Astrocyte (in vitro differentiated cells and primary cell): ENCODE measurements around the gene CFAP43. TPM values are rescaled to one million over a fixed set of nuclear protein-coding genes. Genes with fewer than 3 reads are reported as not detected.

Source experiments
- DNase-seq: peaks from one replicate; pipeline ENCODE4 v3.0.0-alpha.2; 2010; ENCODE audit warnings: low read depth
- FAIRE-seq: peaks from 2 replicates; lab custom pipeline; 2011; peaks lifted over from hg19 to GRCh38; lab: Jason Lieb, UNC
- H2AFZ ChIP-seq: 2 replicates; pipeline ENCODE4 v1.6.0; 2012; ENCODE audit warnings: low read depth, low read length, inconsistent platforms
- H3K27ac ChIP-seq: 2 replicates; pipeline ENCODE4 v1.5.1; 2011; ENCODE audit warnings: low read depth, low read length, inconsistent platforms
- H3K27me3 ChIP-seq: 2 replicates; pipeline ENCODE4 v1.6.0; 2011; ENCODE audit warnings: low read length, inconsistent platforms; ENCODE audit not compliant: insufficient read depth
- H3K36me3 ChIP-seq: 2 replicates; pipeline ENCODE4 v1.5.1; 2011; ENCODE audit warnings: low read length, inconsistent platforms; ENCODE audit not compliant: insufficient read depth
- H3K4me1 ChIP-seq: 2 replicates; pipeline ENCODE4 v1.5.1; 2011; ENCODE audit warnings: low read length, inconsistent platforms; ENCODE audit not compliant: insufficient read depth
- H3K4me2 ChIP-seq: 2 replicates; pipeline ENCODE4 v1.6.0; 2012; ENCODE audit warnings: low read length, inconsistent platforms
- H3K4me3 ChIP-seq: 2 replicates; pipeline ENCODE4 v1.5.1; 2011; ENCODE audit warnings: low read depth, mild to moderate bottlenecking, low read length, inconsistent platforms; ENCODE audit not compliant: insufficient read depth
- H3K79me2 ChIP-seq: 2 replicates; pipeline ENCODE4 v1.6.0; 2012; ENCODE audit warnings: mild to moderate bottlenecking, low read length, inconsistent platforms; ENCODE audit not compliant: insufficient read depth
- H3K9ac ChIP-seq: 2 replicates; pipeline ENCODE4 v1.6.0; 2012; ENCODE audit warnings: mild to moderate bottlenecking, low read length, inconsistent platforms
- H3K9me3 ChIP-seq: 2 replicates; pipeline ENCODE4 v1.5.1; 2012; ENCODE audit warnings: low read depth, mild to moderate bottlenecking, low read length, inconsistent platforms; ENCODE audit not compliant: insufficient read depth
- H4K20me1 ChIP-seq: 2 replicates; pipeline ENCODE4 v1.6.0; 2012; ENCODE audit warnings: low read length, inconsistent platforms; ENCODE audit not compliant: insufficient read depth
- H3K27ac Mint-ChIP-seq: one replicate; pipeline ENCODE4 v1.8.0; 2021; ENCODE audit warnings: mild to moderate bottlenecking, mixed read lengths; ENCODE audit not compliant: unreplicated experiment
- H3K27me3 Mint-ChIP-seq: one replicate; pipeline ENCODE4 v1.8.0; 2021; ENCODE audit warnings: low read depth, mixed read lengths; ENCODE audit not compliant: unreplicated experiment
- H3K36me3 Mint-ChIP-seq: one replicate; pipeline ENCODE4 v1.8.0; 2021; ENCODE audit warnings: low read depth, mixed read lengths; ENCODE audit not compliant: unreplicated experiment
- H3K4me1 Mint-ChIP-seq: one replicate; pipeline ENCODE4 v1.8.0; 2021; ENCODE audit warnings: low read depth, mixed read lengths; ENCODE audit not compliant: unreplicated experiment
- H3K4me3 Mint-ChIP-seq: one replicate; pipeline ENCODE4 v1.8.0; 2021; ENCODE audit warnings: mild to moderate bottlenecking, moderate library complexity, mixed read lengths; ENCODE audit not compliant: unreplicated experiment
- H3K9me3 Mint-ChIP-seq: one replicate; pipeline ENCODE4 v1.8.0; 2021; ENCODE audit warnings: mild to moderate bottlenecking, mixed read lengths; ENCODE audit not compliant: unreplicated experiment
- EZH2 ChIP-seq: IDR thresholded peaks from 2 replicates; pipeline ENCODE4 v1.6.1; 2012; ENCODE audit warnings: mild to moderate bottlenecking, low read length, inconsistent platforms; ENCODE audit not compliant: insufficient read depth
- total RNA-seq: library from RNA; stranded (reverse); gene quantifications from 2 replicates; pipeline ENCODE4 v1.2.1, GENCODE V29; 2021
- TF ChIP-seq, protein P1 (sequence below): IDR thresholded peaks from 2 replicates; pipeline ENCODE4 v1.5.1; 2011; ENCODE audit warnings: low read depth, mild to moderate bottlenecking, inconsistent platforms, low read length, moderate library complexity; ENCODE audit not compliant: insufficient read depth

The CFAP43 gene
- total RNA-seq, 1 donor from 2014 or later: 0.27 TPM

DNA sequence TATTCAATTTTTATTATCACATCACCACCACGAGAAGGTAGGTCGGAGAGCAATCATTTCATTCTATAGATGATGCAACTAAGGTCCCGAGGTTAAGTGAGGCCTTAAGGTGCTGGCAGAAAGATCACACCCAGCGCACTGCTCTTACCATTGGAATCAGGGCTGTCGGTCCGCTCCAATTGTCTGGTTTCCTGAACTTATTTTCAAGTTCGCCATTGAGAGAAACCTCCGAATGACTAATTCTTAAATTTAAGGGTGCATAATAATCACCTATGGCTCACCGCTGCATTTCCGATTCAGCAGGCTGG is 36.2 kb upstream of the CFAP43 start:
- peak overlapping the region; percentile 83 for H3K4me3 ChIP-seq
- H3K9me3 Mint-ChIP-seq: no peaks in the 10 kb centered on the region
- H3K36me3 Mint-ChIP-seq: peaks cover 11% of the 10 kb centered on the region
- H3K4me1 Mint-ChIP-seq: peaks cover 8% of the 10 kb centered on the region
- peak overlapping the region; percentile 86 for H3K4me2 ChIP-seq
- H3K4me1 ChIP-seq: peaks cover 7% of the 10 kb centered on the region
- H3K9me3 ChIP-seq: no peaks in the 10 kb centered on the region
- H3K27me3 ChIP-seq: no peaks in the 10 kb centered on the region
- H3K9ac ChIP-seq: peak overlapping the region; percentile 91
- peak overlapping the region; percentile 85 for H3K27ac ChIP-seq
- H3K79me2 ChIP-seq: peaks cover 49% of the 10 kb centered on the region
- peaks cover 14% of the 10 kb centered on the region for H4K20me1 ChIP-seq
- no peak for TF ChIP-seq EZH2
- TF ChIP-seq, protein P1, sequence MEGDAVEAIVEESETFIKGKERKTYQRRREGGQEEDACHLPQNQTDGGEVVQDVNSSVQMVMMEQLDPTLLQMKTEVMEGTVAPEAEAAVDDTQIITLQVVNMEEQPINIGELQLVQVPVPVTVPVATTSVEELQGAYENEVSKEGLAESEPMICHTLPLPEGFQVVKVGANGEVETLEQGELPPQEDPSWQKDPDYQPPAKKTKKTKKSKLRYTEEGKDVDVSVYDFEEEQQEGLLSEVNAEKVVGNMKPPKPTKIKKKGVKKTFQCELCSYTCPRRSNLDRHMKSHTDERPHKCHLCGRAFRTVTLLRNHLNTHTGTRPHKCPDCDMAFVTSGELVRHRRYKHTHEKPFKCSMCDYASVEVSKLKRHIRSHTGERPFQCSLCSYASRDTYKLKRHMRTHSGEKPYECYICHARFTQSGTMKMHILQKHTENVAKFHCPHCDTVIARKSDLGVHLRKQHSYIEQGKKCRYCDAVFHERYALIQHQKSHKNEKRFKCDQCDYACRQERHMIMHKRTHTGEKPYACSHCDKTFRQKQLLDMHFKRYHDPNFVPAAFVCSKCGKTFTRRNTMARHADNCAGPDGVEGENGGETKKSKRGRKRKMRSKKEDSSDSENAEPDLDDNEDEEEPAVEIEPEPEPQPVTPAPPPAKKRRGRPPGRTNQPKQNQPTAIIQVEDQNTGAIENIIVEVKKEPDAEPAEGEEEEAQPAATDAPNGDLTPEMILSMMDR: no peak
- H2AFZ ChIP-seq: peak overlapping the region; percentile 80
- DNase-seq: no peak
- peak overlapping the region; percentile 95 for H3K4me3 Mint-ChIP-seq
- H3K36me3 ChIP-seq: peaks cover 39% of the 10 kb centered on the region
- no peak for FAIRE-seq
- peak overlapping the region; percentile 89 for H3K27ac Mint-ChIP-seq
- H3K27me3 Mint-ChIP-seq: no peaks in the 10 kb centered on the region

DNA sequence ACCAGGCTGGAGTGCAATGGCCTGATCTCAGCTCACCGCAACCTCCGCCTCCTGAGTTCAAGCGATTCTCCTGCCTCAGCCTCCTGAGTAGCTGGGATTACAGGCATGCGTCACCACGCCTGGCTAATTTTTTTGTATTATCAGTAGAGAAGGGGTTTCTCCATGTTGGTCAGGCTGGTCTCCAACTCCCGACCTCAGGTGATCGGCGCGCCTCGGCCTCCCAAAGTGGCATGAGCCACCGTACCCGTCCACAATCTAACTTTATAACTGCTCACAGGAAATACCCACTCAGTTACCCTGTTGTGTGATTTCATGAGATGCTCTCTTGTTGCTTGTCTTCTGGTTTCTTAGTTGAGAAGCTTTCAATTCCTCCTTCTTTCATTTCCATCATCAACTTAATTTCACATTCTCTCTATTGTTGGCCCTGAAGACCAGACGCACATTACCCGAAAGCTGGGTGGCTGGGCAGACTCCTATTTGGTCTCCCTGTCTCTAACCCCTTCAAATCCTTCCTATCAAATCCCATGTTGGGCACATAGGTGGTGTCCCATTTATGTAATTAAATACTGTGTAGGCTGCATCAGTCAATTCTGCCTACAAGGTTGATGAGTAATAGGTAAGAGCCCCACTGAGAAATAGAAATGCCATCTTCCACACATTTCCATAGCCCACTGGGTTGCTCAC is 35.7 kb upstream of the CFAP43 start:
- Histone ChIP-seq H3K4me1 (peaks cover 7% of the 10 kb centered on the region), H3K9me3 (no peaks in the 10 kb centered on the region), H3K79me2 (peaks cover 54% of the 10 kb centered on the region), H4K20me1 (peaks cover 14% of the 10 kb centered on the region), H3K9ac (peak overlapping the region; percentile 91), H3K27ac (peak overlapping the region; percentile 85), H3K4me3 (peak overlapping the region; percentile 83), H3K4me2 (peak overlapping the region; percentile 86), H2AFZ (no peak overlapping the region), H3K27me3 (no peaks in the 10 kb centered on the region), H3K36me3 (peaks cover 43% of the 10 kb centered on the region)
- Mint-ChIP-seq H3K36me3 (peaks cover 11% of the 10 kb centered on the region), H3K4me3 (peak overlapping the region; percentile 95), H3K4me1 (peaks cover 8% of the 10 kb centered on the region), H3K27me3 (no peaks in the 10 kb centered on the region), H3K9me3 (no peaks in the 10 kb centered on the region), H3K27ac (peak overlapping the region; percentile 89)
- DNase-seq (no peak), FAIRE-seq (no peak)
- TF ChIP-seq EZH2: no peak
- TF ChIP-seq, protein P1: no peak

DNA sequence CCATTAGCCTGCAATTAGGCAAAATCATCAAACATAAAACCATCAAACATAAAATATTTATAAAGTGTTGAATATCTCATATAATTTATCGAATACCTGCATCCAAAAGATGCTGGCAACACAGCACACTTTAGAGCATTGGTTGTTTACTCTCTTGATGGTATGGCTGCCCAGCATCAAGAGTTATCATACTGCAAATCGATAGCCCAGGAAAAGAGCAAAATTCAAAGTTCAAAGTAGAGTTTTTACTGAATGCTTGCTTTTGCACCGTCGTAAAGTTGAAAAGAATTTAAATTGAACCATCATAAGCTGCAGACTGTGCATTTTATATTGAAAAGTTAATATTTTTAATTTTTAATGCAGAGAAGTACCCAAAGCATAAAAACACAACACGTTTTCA is 32.6 kb upstream of the CFAP43 start:
- peaks cover 22% of the 10 kb centered on the region for H4K20me1 ChIP-seq
- H3K27ac ChIP-seq: no peak overlapping the region
- no peaks in the 10 kb centered on the region for H3K27me3 ChIP-seq
- H3K9ac ChIP-seq: no peak overlapping the region
- no peak overlapping the region for H2AFZ ChIP-seq
- Mint-ChIP-seq H3K27ac (no peak overlapping the region), H3K27me3 (no peaks in the 10 kb centered on the region), H3K9me3 (no peaks in the 10 kb centered on the region), H3K4me3 (no peak overlapping the region), H3K4me1 (peaks cover 31% of the 10 kb centered on the region), H3K36me3 (peaks cover 16% of the 10 kb centered on the region)
- no peaks in the 10 kb centered on the region for H3K9me3 ChIP-seq
- FAIRE-seq (no peak), DNase-seq (no peak)
- H3K4me3 ChIP-seq: no peak overlapping the region
- H3K36me3 ChIP-seq: peaks cover 61% of the 10 kb centered on the region
- peaks cover 22% of the 10 kb centered on the region for H3K4me1 ChIP-seq
- TF ChIP-seq, protein P1: no peak
- no peak for TF ChIP-seq EZH2
- no peak overlapping the region for H3K4me2 ChIP-seq
- H3K79me2 ChIP-seq: peaks cover 73% of the 10 kb centered on the region
